Prostate gland (tissue), 2 donors: ENCODE data around the gene PYROXD2. TPM values are rescaled to one million over a fixed set of nuclear protein-coding genes. Genes with fewer than 3 reads are reported as not detected.

ENCODE experiments used
- DNase-seq: peaks from one replicate; pipeline ENCODE4 v3.0.0-alpha.2; 2019; ENCODE audit warnings: low spot score
- H3K27ac ChIP-seq, 2 donors: fragments of 200-600 bp; sonication (generic); 2 replicates each; pipeline ENCODE4 v1.5.1; 2017 to 2019
- H3K27me3 ChIP-seq: fragments of 200-600 bp; sonication (generic); replicated peaks from 2 replicates; pipeline ENCODE4 v1.5.1; 2019; ENCODE audit not compliant: insufficient read depth
- H3K36me3 ChIP-seq, 2 donors: fragments of 200-600 bp; sonication (generic); 1 replicate in 1 of 2; 2 replicates in 1 of 2; pipeline versions ENCODE4 v1.5.1 to v1.8.1; 2017 to 2019
- H3K4me1 ChIP-seq: fragments of 200-600 bp; sonication (generic); replicated peaks from 2 replicates; pipeline ENCODE4 v1.5.1; 2019
- H3K4me3 ChIP-seq, 2 donors: fragments of 200-600 bp; sonication (generic); 2 replicates each; pipeline ENCODE4 v1.5.1; 2017 to 2019
- H3K9me3 ChIP-seq: fragments of 200-600 bp; sonication (generic); 2 replicates; pipeline ENCODE4 v1.5.1; 2017
- POLR2A ChIP-seq: fragments of 450-650 bp; IDR thresholded peaks from one replicate; pipeline ENCODE4 v1.6.1; 2016; ENCODE audit warnings: antibody characterized with exemption, mild to moderate bottlenecking
- POLR2AphosphoS5 ChIP-seq: sonication (generic); formaldehyde crosslinking; IDR thresholded peaks from one replicate; pipeline ENCODE4 v1.6.1; 2017; ENCODE audit warnings: antibody characterized with exemption
- WGBS: methylation state at CpG from one replicate; pipeline ENCODE4 v1.1.5; 2018; 5-methylcytosine and 5-hydroxymethylcytosine counted together
- intact Hi-C: fragments of 100-400 bp; cut with DNase I; formaldehyde crosslinking; loops from one replicate; pipeline ENCODE4 v1.14.2; 2022
- total RNA-seq, 2 donors: library from RNA; depleted of rRNA; stranded (reverse); fragments of >200 nt; gene quantifications; one replicate each; pipeline ENCODE4 v1.1.0, GENCODE V29; 2016
- TF ChIP-seq, protein P1 (sequence below), 4 experiments: fragments of 200-600 bp in 2 of 4; fragments of 450-650 bp in 2 of 4; sonication (generic) in 2 of 4; IDR thresholded peaks; 1 replicate in 3 of 4; 2 replicates in 1 of 4; pipeline ENCODE4 v1.5.1; 2016 to 2019; ENCODE audit warnings: antibody characterized with exemption in 4 of 4, mild to moderate bottlenecking in 2 of 4, moderate library complexity in 2 of 4

PYROXD2 gene
- total RNA-seq, 2 donors from 2014 or later, result 15.0 to 21.6 TPM

DNA sequence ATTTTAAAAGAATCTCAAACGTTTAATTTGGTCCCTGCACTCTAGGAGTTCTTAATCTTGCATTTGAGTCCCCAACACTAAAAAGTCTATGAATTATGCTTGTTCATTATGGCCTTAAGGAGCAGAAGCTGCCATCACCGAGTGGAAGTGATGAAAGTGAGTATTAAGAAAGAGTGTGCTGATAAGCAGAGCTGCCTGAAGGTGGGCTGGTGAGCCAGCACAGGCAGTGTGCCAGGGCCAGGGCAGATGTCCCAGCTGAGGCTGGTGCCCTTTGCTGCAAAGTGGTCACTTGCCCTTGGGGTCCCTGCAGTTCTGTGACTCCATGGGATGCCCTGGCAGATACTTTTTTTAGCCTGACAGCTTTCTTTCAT, 74.1 kb downstream of the PYROXD2 start:
- TF ChIP-seq POLR2AphosphoS5 (no peak), POLR2A (no peak)
- TF ChIP-seq, protein P1, sequence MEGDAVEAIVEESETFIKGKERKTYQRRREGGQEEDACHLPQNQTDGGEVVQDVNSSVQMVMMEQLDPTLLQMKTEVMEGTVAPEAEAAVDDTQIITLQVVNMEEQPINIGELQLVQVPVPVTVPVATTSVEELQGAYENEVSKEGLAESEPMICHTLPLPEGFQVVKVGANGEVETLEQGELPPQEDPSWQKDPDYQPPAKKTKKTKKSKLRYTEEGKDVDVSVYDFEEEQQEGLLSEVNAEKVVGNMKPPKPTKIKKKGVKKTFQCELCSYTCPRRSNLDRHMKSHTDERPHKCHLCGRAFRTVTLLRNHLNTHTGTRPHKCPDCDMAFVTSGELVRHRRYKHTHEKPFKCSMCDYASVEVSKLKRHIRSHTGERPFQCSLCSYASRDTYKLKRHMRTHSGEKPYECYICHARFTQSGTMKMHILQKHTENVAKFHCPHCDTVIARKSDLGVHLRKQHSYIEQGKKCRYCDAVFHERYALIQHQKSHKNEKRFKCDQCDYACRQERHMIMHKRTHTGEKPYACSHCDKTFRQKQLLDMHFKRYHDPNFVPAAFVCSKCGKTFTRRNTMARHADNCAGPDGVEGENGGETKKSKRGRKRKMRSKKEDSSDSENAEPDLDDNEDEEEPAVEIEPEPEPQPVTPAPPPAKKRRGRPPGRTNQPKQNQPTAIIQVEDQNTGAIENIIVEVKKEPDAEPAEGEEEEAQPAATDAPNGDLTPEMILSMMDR (IDR thresholded peaks at IDR 0.05), result no peak
- WGBS, result 6% methylated on average over 2 of the region's 2 CpGs
- Histone ChIP-seq H3K27ac (no peak overlapping the region), H3K4me3 (no peak overlapping the region), H3K36me3 (no peaks in the 10 kb centered on the region), H3K27me3 (peaks cover 3% of the 10 kb centered on the region), H3K9me3 (no peaks in the 10 kb centered on the region), H3K4me1 (no peaks in the 10 kb centered on the region)
- intact Hi-C loops, result no loop called here
- DNase-seq, result no peak

DNA sequence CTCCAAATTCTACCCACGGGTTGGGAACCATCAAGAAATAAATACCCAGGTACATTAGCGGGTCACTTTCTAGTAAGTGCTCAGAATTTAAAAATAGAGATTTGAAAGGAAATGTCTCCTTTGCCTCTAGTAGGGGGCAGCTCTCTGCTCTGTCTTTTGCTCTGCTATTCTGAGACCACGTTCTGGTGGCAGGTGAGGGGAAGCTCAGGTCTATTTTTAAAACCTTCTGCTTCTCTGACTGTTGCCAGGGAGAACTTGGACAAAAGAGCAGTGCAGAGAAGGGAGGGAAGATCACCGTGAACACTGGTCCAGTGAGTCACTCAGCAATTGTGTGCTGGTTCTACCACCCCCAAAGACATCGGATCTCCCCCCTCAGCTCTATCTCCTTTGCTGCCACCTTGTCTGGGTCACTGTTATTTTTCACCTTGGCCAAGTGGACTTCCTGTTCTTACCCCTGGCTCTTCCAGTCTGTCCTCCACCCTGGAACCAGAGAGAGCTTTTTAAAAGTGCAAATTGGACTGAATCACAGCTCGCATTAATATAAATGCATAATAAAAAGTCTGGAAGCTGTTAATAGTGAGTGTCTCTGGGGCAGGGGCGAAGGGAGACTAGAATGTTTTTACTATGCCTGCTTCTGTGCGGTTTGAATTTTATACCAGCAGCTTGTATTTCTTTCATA, 74.6 kb downstream of the PYROXD2 start:
- 35% methylated on average over 8 of the region's 8 CpGs for WGBS
- peaks cover 3% of the 10 kb centered on the region for H3K27me3 ChIP-seq
- DNase-seq, result no peak
- H3K36me3 ChIP-seq, result no peaks in the 10 kb centered on the region
- no peaks in the 10 kb centered on the region for H3K9me3 ChIP-seq
- no peaks in the 10 kb centered on the region for H3K4me1 ChIP-seq
- H3K4me3 ChIP-seq, result no peak overlapping the region
- no peak for TF ChIP-seq POLR2AphosphoS5
- H3K27ac ChIP-seq, result no peak overlapping the region
- intact Hi-C loops, result no loop called here

DNA sequence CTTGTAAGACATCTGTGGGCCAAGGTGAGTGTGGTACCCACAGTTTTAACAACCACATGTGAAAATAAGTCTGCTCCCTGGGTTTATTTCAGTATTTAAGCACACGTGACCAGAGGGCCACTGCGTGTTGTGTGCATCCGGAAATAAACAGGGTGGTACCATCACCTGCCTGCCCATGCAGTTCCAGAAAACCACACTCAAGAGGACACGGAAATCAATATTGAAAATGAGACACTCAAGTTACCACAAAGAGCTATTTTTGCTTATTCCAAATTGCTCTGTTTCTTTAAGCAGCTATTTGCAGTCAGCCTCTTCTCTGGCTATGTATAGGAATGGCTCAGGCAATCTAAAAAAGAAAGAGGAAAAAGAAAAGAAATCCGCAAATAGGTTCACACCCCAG, 75.2 kb downstream of the PYROXD2 start:
- H3K4me3 ChIP-seq, result no peak overlapping the region
- peaks cover 3% of the 10 kb centered on the region for H3K27me3 ChIP-seq
- no peak for DNase-seq
- WGBS, result 93% methylated on average over 5 of the region's 5 CpGs
- intact Hi-C loops, result no loop called here
- no peaks in the 10 kb centered on the region for H3K4me1 ChIP-seq
- no peak overlapping the region for H3K27ac ChIP-seq
- no peaks in the 10 kb centered on the region for H3K36me3 ChIP-seq
- no peak for TF ChIP-seq POLR2AphosphoS5
- no peak for TF ChIP-seq POLR2A
- TF ChIP-seq, protein P1 (IDR thresholded peaks at IDR 0.05), result no peak
- no peaks in the 10 kb centered on the region for H3K9me3 ChIP-seq

DNA sequence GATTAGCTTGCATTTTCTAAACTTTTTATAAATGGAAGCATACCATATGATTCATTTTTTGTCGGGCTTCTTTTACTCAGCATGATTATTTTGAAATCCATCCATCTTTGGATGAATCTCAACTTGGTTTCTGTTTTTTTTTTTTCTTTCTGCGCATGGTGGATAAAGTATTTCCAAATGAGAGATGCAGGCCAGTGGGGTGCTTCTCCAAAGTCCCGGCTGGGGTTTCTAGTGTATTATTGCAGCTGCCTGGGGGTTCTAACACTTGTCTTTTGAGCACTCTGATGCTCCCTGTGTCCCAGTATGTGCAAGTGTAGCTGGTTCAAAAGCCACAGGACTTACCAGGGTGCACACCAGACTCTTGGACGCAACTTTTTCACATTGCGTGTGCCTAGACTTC, 76.1 kb downstream of the PYROXD2 start:
- DNase-seq, result no peak
- Histone ChIP-seq H3K27me3 (peaks cover 3% of the 10 kb centered on the region), H3K27ac (no peak overlapping the region), H3K4me3 (no peak overlapping the region), H3K36me3 (no peaks in the 10 kb centered on the region), H3K9me3 (no peaks in the 10 kb centered on the region), H3K4me1 (no peaks in the 10 kb centered on the region)
- 95% methylated on average over 5 of the region's 5 CpGs for WGBS
- intact Hi-C loops, result no loop called here
- no peak for TF ChIP-seq POLR2A

DNA sequence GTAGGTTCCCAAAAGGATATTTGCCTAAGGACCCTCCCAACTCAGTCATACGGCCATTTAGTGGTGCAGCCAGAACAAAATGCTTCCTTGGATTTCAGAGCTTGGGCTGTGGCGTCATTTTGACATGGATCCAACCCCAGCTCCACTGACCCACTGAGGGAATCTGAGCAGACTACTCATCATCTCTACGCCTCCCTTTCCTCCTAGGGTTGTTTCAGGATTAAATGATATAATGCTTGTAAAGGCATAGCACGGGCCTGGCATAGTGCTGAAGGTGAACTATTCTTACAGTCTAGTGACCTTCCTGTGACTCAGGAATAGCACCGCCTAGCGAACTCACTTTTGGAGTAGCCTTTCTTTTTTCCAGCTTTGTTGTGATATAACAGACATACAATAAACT, 76.7 kb downstream of the PYROXD2 start:
- no peaks in the 10 kb centered on the region for H3K36me3 ChIP-seq
- H3K9me3 ChIP-seq, result no peaks in the 10 kb centered on the region
- no peak for DNase-seq
- TF ChIP-seq, protein P1 (IDR thresholded peaks at IDR 0.05), result no peak
- TF ChIP-seq POLR2AphosphoS5, result no peak
- no peak for TF ChIP-seq POLR2A
- H3K4me1 ChIP-seq, result no peaks in the 10 kb centered on the region
- no peak overlapping the region for H3K27ac ChIP-seq
- intact Hi-C loops, result no loop called here
- H3K4me3 ChIP-seq, result no peak overlapping the region
- 90% methylated on average over 6 of the region's 6 CpGs for WGBS
- H3K27me3 ChIP-seq, result peaks cover 3% of the 10 kb centered on the region

DNA sequence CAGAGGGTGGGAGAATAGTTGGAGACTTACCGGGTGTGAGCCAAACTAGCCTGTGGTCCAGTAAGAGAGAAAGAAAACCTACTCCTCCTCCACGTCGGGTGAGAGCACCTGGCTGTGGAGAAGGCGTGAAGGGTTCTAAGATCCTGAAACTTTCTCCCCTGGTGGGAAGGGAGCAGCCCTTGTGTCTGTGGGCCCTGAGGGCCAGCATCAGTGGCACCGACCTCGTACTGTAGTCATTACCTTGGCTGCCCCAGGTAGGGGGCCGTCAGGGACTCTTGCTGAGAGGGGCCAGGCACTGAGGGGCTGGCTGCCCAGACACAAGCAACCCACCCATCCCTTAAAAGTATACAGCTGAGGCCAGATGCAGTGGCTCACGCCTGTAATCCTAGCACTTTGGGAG, 77.5 kb downstream of the PYROXD2 start:
- H3K36me3 ChIP-seq, result no peaks in the 10 kb centered on the region
- no peaks in the 10 kb centered on the region for H3K9me3 ChIP-seq
- intact Hi-C loops, result no loop called here
- H3K27me3 ChIP-seq, result peaks cover 2% of the 10 kb centered on the region
- no peak overlapping the region for H3K4me3 ChIP-seq
- WGBS, result 89% methylated on average over 8 of the region's 8 CpGs
- TF ChIP-seq, protein P1 (IDR thresholded peaks at IDR 0.05), result no peak
- TF ChIP-seq POLR2AphosphoS5, result no peak
- TF ChIP-seq POLR2A, result no peak
- DNase-seq, result no peak
- H3K4me1 ChIP-seq, result no peaks in the 10 kb centered on the region
- H3K27ac ChIP-seq, result no peak overlapping the region
